Stimulated activated CD4-positive, alpha-beta T cell treated with anti-CD3 and anti-CD28 coated beads, Interleukin-2, amount 100 ng/mL, for 24 hours (primary cell): ENCODE measurements around the gene CHRNB1.

Experiments used
- DNase-seq, 2 donors: peaks; one replicate each; pipeline ENCODE4 v3.0.0-alpha.2; 2020

CHRNB1 gene

DNA sequence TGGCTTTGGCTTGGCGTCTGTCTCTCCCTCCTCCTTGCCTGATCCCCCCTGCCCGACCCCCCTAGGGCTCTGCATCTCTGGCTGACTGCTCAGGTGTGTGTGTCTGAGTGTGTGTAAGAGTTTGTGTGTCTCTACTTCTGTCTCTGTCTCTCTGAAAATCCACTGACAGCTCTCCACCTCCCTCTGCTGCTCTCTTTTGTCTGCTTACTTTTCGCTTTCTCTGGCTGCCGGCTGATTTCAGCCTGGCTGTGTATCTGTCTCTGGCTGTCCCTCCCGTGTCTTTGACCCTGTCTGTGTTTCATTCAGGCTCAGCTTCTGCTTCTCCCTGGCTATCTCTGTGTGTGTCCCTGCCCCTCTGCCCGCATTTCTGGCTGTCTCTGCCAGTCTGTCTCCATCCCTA lies 28.5 kb upstream of the CHRNB1 start:
- no peak for DNase-seq

- no peak for DNase-seq
These were observed 27.7 kb upstream of the CHRNB1 start for GRCh38 chr17:7417056-7417655.

DNA sequence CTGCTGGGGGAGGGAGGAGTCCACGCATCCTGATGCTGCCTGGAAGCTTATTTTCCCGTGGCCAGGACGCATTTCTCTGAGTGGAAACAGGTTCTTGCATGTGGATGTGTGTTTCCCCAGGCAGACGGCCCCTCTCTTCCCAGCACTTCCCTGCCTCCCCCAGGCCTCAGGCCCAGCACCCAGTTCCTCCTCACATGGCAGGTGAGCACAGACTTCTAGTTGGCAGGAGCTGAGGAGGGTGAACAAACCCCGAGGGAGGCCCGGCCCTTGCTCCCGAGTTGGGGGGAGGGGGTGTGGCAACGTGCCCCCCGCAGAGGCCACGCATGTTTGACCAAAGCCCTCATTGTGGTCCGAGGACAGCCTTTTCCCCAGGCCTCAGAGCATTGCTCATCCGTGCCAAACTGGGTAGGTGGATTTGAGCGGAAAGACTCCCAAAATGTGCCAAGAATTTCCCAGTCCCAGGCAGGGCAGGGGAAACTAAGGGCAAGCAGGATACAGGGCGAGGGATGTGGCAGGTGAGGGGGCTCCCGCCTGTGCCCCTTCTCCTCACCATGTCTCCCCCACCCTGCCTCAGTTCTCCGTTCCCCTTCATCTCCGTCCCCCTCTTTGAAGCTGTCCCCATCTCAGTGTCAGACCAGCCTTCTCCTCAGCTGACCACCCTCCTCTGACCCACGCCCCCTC lies 26.2 kb upstream of the CHRNB1 start:
- DNase-seq: no peak

DNA sequence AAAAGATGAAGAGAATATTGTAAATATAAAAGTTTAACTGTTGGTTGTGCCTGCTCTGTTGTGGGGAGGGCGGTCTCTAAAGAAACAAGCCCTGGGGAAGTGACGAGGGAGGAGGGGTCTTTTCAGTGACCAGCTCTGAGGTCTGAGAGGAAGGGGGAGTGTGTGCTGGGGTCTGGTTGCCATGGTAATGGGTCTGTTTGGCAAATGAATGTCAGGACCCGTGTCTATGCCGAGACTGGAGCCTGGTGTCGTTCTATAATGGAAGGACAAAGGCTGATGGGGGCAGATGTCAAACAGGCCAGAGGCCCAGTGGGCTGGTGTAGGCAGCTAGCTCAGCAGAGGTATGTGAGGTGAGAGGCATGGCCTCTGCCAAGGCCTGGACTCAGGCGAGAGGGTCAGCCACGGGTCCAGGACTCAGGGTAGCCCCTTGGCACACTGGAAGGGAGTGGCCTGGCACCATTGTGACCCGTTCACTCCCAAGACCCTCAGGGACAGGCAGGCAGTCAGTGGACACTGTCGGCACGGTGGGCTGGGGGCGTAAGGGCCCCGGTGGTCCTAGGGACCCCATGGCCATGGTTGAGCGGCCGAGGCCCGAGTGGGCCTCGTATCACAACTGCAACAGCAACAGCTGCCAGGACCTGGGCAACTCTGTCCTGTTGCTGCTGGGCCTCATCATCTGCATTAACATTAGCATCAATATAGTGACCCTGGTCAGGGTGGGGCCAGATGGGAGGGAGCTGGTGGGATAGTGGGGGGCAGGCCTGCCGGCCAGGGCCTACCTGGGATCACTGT lies 24.8 kb upstream of the CHRNB1 start, which contains the start of gene SPEM1:
Gene SPEM1, plus strand, starts transcription at position 506 of the 792 bp plus-strand sequence. Its CDS starts 61 bp downstream, at position 567.
- DNase-seq: no peak

GRCh38 chr17:7421186-7421585 lies 23.7 kb upstream of the CHRNB1 start:
- DNase-seq: no peak

DNA sequence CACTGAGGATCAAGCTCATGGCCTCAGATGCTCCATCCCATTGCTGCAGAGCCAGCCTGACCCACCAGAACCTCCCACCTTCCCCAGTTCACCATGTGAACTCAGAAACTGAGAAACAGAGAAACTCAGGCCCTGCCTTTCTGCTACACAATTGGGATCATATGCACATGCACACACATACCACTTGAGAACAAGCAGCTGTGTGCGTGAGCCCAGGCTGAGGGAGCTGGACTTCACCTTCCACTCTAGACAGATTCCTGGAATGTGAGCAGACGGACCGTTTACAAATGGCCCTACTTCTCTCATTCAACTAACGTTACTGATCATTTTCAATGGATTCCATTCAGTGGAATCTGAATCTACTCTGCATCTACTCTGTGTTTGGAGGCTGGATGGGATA lies 21.2 kb upstream of the CHRNB1 start:
- DNase-seq: no peak

GRCh38 chr17:7425316-7425715 lies 19.5 kb upstream of the CHRNB1 start, which contains the start of gene SPEM2:
TSS of gene SPEM2 (plus strand) at chr17:7425616. CDS start at chr17:7425689, 73 bp downstream.
- no peak for DNase-seq

DNA sequence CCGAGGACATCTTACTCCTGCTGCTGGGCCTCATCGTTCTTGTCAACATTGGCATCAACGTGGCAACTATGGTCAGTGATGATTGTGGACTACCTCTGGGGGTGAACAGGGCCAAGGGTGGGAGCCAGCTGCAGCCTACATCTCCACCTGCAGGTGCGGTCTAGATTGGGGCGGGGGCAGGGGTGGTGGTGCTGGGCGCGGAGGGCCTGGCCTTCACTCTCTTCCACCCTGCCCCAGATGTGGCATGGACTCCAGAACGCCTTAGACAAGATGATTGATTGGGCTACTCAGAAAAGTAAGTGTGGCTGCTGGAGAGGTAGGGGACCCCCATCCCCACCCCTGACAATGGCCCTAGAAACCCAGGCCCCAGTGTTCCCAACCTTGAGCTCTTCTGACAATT lies 19.1 kb upstream of the CHRNB1 start:
- no peak for DNase-seq

GRCh38 chr17:7426203-7426863 lies 18.5 kb upstream of the CHRNB1 start:
- DNase-seq: no peak

GRCh38 chr17:7426896-7427489 lies 17.9 kb upstream of the CHRNB1 start:
- DNase-seq: no peak

GRCh38 chr17:7427549-7427948 lies 17.3 kb upstream of the CHRNB1 start:
- no peak for DNase-seq

- DNase-seq: no peak
These were observed 16.3 kb upstream of the CHRNB1 start, which contains the start of gene SPEM3 for GRCh38 chr17:7428557-7428956. TSS of gene SPEM3 (plus strand) at chr17:7428857. CDS start at chr17:7428903, 46 bp downstream.

DNA sequence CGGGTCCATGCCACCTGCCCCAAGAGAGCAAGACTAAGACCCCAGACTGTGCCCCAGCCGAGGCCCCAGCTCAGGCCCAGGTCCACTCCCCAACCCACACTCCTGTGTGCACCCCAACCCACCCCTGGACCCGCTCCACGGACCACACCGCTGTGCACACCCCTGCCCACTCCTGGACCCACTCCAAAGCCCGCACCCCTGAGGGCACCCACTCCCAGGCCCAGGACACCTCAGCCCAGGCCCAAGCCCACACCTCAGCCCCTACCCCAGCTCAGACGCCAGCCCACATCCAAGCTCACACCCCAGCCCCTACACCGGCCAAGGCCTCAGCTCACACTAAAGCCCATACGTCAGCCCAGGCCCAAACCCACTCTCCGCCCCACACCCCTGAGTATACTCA lies 15.1 kb upstream of the CHRNB1 start:
- no peak for DNase-seq

DNA sequence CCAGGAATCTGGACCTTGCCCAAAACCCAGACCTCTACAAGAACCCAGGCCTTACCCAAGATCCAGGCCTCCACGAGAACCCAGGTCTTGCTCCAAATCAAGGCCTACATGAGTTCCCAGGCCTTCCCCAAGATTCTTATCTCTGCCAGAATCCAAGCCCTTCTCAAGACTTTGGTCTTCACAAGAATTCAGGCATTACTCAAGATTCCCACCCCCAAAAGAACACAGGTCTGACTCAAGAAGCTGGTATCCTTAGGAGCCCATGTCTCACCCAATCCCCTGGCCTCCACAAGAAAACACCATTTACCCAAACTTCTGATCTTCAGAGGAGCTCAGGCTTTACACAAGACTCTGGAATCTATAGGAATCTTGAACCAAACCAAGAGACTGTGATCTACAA lies 13.6 kb upstream of the CHRNB1 start:
- DNase-seq: no peak

DNA sequence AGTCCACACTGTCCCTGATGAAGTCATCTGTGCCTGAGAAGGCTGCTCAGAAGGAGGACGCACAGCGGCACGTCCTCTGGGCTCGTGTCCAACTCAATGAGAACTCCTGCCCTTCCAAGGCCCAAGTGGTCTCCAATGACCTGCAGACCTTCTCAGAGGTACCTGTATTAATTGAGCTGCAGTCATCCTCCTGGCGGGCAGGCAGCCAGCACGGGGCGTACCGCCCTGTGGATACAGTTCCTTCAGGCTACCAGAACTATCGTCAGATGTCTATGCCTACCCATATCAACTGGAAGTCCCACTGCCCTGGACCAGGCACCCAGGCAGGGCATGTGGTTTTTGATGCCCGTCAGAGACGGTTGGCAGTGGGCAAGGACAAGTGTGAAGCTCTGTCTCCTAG lies 12.6 kb upstream of the CHRNB1 start:
- DNase-seq: no peak

DNA sequence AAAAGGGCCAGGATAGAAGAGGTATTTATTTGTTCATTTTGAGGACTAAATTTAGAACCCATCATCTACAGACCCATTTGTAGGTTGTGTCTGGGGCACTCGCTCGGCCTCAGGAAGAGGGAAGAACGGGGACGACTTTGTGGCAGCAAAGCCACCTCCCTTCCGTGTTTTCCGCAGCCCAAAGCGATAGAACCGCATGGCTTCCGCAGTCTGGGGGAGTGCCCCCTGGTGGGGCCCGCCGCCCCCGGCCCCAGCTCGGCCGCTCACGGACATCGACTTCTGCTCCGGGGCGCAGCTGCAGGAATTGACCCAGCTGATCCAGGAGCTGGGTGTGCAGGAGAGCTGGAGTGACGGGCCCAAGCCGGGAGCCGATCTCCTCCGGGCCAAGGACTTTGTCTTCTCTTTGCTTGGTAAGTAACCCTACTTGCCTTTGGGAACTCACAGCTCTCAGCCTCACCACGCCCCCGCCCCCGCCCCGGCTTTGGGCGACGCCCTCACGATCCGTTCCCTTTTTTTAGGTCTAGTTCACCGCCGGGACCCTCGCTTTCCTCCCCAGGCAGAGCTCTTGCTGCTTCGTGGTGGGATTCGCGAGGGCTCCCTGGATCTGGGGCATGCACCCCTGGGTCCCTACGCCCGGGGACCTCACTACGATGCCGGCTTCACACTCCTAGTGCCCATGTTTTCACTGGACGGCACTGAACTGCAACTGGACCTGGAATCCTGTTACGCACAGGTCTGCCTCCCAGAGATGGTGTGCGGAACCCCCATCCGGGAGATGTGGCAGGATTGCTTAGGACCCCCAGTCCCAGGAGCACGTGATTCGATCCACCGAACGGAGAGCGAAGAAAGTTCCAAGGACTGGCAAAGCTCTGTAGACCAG lies 8.9 kb upstream of the CHRNB1 start:
- DNase-seq: peak; percentile 55 to 66

DNA sequence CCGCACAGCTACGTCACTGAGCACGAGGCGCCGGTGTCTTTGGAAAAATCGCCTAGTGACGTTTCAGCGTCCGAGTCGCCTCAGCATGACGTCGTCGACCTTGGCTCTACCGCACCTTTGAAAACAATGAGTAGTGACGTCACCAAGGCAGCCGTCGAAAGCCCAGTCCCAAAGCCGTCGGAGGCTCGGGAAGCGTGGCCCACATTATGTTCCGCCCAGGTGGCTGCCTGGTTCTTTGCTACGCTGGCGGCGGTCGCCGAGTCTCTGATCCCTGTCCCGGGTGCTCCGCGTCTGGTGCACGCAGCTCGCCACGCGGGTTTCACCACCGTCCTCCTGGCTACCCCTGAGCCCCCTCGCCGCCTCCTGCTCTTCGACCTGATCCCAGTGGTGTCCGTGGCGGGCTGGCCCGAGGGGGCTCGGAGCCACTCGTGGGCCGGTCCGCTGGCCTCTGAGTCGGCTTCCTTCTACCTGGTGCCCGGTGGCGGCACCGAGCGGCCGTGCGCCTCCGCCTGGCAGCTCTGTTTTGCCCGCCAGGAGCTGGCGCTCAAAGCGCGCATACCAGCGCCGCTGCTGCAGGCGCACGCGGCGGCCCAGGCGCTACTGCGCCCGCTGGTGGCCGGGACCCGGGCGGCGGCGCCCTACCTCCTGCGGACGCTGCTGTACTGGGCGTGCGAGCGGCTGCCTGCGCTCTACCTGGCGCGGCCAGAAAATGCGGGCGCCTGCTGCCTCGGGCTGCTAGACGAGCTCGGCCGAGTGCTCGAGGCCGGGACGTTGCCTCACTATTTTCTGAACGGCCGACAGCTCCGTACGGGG lies 8.1 kb upstream of the CHRNB1 start:
- peak; percentile 79 to 86 for DNase-seq

- DNase-seq: no peak
These were observed 7.4 kb upstream of the CHRNB1 start for GRCh38 chr17:7437369-7437863.

- DNase-seq: peak; percentile 66 to 80
These were observed 6.8 kb upstream of the CHRNB1 start for GRCh38 chr17:7437950-7438614.
